Measurements from ENCODE around the gene CAB39.
"Not testable (repeated sequence)": the region's sequence is repeated elsewhere in the genome, so short reads cannot be mapped to it uniquely, and the experiment has no call there.

Gene CAB39

DNA sequence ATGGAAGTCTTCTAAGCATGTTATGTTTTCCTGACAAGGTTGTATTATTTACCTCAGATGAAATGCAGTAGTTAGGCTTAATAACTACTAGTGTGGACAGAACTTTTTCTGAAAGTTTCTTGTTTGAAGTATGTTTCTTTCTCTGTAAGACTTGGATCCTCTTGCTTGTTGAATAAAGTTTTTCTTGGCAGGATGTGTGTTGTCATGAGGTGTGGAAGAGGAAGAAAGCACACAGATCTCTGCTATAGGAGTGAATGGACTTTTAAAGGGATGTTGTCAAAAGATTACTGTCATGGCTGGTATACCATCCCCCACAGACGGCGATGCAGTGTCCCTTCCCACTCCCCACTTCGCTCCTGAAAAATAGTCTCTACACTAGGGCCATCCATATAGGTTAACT lies 2.6 kb downstream of the CAB39 start:
- no peak for DNase-seq (ENCODE audit: low spot score)

DNA sequence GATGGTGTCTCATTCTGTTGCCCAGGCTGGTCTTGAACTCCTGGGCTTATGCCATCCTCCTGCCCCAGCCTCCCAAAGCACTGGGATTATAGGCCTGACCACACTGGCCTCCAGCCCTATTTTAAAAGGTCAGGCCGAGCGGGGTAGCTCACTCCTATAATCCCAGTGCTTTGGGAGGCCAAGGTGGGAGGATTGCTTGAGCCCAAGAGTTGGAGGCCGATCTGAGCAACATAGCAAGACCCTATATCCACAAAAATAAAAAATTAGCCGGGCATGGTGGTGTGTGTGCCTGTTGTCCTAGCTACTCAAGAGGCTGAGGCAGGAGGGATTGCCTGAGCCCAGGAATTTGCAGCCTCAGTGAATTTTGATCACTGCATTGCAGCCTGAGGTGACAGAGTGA lies 3.9 kb downstream of the CAB39 start:
- DNase-seq (ENCODE audit: low spot score): no peak

- no peak for DNase-seq (ENCODE audit: low spot score)
These were observed 5.0 kb downstream of the CAB39 start for GRCh38 chr2:230717600-230717999.

- no peak for DNase-seq (ENCODE audit: low spot score)
These were observed 6.7 kb downstream of the CAB39 start for GRCh38 chr2:230719340-230719739.

GRCh38 chr2:230721712-230722111 lies 9.1 kb downstream of the CAB39 start:
- no peak for DNase-seq (ENCODE audit: low spot score)

DNA sequence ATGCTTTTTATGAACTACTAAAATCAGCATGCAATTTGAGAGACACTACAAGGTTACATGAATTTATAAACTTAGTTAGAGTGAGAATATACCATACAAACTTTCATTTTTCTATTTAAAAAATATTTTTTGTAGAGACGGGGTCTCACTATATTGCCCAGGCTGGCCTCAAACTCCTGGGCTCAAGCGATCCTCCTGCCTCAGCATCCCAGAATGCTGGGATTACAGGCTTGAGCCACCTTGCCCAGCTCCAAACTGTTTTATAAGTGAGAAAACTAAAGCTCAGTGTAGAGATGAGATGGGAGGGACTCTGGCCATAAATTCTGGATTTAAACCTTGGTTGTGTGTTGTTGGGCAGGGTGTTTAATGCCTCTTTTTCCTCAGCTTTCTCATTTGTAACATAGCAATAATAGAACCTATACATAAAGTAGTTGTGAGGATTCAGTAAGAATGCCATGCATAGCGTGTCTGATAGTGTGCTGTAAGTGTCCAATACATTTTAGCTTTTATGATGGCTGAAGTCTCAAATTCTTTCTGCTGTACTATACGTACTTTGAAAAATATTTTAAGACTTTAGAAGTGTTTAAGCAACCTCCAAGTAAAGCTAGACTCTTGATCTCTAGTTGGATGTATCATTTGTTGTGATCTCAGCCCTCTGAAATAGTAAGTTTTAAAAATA lies 9.7 kb downstream of the CAB39 start:
- no peak for DNase-seq (ENCODE audit: low spot score)

DNA sequence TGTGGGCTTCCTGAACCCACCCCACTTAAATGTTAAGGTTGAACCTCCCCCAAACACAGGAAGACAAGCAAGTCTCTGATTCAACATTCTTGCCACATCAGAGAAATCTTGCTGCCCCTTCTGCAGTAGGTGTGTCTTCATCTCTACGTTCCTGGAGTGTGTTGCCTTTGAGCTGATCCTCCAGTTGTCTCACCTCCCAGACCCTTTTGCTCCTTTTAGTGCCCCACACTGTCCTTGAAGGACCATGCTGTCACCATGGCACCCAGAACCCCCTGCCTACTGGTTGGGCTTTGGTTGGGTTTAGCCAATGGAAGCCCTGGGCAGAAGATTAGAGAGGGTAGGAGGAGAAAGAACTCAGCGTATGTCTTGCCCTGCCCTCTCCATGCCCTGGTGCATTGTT lies 10.7 kb downstream of the CAB39 start:
- no peak for DNase-seq (ENCODE audit: low spot score)

DNA sequence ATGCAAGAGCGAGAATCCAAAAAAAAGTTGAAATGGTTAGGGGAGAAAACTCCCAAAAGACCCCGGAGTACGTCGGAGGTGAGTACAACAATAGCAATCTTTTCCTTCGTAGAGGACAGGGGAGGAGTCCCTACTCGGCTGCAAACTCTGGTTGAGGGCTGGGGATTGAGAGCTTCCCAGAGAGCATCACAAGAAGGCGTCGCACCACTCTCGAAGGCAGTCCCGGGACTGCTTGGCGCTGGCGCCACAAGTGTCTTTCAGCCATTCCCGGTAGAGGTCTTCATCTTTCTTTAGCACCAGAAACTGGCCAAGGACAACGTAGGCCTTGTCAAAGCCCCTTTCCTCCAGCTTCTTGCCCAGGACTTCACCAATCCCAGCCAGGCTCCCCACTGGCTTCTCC lies 12.3 kb downstream of the CAB39 start:
- DNase-seq (ENCODE audit: low spot score): not testable (repeated sequence)

DNA sequence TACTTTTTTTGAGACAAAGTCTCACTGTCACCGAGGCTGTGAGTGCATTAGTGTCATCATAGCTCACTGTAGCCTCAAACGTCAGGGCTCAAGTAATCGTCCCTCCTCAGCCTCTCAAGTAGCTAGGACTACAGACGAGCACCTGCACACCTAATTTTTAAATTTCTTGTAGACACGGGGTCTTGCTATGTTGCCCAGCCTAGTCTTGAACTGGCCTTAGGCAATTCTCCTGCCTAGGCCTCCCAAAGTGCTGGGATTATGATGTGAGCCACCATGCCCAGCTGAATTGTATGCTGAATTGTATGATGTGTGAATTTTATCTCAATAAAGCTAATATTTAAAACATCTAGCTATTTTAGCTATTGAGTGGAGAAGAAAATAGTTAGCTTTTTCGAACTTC lies 18.9 kb downstream of the CAB39 start:
- DNase-seq (ENCODE audit: low spot score): no peak

DNA sequence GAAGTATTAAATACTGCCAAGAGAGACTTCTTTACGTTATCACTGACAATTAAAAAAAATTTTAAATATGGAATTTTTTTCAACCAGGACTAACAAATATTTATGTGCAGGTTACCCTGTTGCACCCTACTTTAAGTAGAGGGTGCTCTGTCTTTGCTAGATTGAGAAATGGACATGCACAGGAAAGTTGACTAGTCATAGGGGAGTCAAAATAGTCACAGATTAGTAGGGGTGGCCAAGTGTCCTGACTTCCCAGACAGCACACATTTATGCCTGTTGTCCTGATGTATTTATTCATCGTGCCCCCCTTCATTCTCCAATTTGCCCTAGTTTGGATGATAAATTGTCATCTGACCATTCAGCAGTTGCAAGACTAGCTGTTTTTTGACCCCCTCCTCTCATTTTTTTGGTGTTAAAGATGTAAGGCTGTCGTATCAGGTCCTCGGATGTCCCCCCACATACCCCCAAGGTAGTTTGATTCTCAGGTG lies 20.3 kb downstream of the CAB39 start:
- DNase-seq (ENCODE audit: low spot score): no peak

- no peak for DNase-seq (ENCODE audit: low spot score)
These were observed 21.9 kb downstream of the CAB39 start for GRCh38 chr2:230734247-230735175.

DNA sequence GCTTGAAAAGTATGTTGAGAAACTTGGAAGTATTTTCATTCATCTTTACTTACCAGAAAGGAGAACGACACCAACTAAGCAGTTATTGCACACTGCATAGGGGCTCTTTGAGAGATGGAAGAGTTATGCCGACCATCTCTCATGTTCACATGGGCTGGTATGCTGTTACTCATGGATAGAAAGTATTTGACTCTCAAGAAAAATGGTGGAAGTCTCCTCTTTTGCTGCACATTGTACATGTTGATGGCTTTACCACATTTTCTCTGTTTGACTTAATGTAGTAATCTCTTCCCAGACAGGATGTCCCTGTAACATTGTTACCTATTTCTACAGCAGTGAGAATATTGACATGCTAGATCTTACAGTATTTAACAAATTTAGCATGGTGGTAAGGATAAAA lies 23.2 kb downstream of the CAB39 start:
- DNase-seq (ENCODE audit: low spot score): no peak

DNA sequence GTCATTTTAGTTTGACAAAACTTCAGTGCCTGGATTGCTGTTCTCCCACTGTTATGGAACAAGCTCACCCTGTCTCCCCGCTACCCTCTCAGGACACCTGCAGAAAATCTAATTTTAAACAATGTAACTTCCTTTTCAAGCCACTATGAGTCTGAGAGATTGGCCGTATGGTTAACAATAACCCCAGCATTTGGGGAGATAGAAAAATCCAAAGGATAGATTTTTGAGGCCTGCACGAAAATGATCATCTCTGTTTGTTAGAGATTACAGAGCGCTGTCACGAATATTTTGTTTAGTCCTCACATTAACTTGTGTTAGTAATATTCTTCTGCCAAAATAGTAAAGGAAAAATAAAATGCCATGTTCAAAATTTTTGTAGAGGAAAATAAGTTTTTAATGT lies 24.7 kb downstream of the CAB39 start:
- no peak for DNase-seq (ENCODE audit: low spot score)

DNA sequence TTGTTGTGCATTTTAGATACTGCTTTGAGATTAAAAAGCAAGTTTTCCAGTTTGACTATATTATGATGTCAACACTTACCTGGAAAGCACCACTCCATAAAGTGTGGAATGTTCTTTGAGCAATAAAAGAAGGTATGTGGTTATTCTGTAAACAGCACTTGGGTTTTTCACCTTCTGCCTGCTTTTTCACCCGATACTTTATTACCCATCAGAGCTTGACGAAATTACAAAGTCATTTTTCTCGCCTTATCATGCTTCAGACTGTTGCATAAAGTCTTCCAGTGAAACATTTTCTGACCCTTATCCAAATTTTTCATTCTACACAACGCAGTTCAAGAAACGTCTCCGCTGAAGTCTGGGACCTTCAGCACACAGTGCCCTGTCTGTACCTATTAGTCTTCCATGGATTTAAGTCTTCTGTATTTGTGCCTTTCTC lies 25.2 kb downstream of the CAB39 start:
- DNase-seq (ENCODE audit: low spot score): no peak

DNA sequence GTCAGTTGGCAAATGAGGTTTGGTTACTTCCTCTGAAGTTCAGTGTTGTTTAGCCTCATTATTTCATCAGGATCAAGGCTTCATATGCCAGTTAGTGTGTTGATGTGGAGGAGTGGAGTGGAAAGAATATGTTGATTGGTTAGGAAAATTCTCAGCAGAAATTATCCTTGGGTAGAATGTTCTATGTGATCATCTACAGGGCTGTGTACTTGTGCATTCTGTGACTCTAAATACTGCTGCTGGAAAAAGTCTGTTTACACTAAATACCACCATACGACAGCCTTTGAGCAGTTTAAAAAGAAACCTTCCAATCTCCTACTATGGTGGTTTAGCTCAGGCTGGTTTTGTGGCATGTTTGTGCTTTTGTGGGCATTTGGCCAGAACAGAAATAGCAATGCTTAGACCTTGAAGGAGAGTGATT lies 25.8 kb downstream of the CAB39 start:
- DNase-seq (ENCODE audit: low spot score): no peak

- no peak for DNase-seq (ENCODE audit: low spot score)
These were observed 26.3 kb downstream of the CAB39 start for GRCh38 chr2:230738924-230739323.

- DNase-seq (ENCODE audit: low spot score): no peak
These were observed 27.3 kb downstream of the CAB39 start for GRCh38 chr2:230739961-230740360.

GRCh38 chr2:230742781-230743180 lies 30.1 kb downstream of the CAB39 start:
- DNase-seq (ENCODE audit: low spot score): no peak

DNA sequence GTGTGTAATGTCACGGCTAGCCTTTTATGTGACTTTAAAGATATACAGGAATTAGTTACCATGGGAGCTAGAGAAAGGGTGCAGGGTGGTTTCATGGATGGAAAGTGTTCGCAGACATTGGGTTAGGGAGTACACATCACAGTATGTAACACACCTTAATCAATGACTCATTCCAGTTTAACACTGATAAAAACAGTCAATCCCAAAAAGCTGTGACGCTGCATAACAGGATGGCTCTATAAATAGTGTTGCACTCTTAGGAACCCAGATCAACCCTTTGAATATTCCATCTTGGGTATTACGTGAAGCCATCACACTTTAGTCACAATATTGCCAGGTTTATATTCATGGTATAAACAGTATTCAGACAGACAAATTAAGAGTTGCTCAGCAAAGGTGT lies 33.6 kb downstream of the CAB39 start:
- no peak for DNase-seq (ENCODE audit: low spot score)

GRCh38 chr2:230748087-230748486 lies 35.4 kb downstream of the CAB39 start:
- no peak for DNase-seq (ENCODE audit: low spot score)

DNA sequence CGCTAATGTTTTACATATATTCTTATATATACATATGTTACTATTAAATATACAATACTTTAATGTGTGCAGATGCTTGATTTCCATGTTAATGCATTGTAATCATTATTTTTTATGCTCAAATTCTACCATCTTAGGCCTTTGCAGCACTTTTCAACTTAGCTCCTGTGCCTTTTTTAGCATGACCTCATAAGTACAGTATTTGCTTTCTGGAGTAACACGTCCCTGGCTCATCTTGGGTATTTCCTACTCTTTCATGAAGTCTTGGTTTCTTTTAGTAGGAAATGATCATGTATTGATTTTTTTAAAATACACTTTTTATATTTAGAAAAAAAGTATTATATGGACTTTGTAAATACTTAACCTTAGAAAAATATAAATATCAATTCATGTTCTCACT lies 36.5 kb downstream of the CAB39 start:
- DNase-seq (ENCODE audit: low spot score): no peak

DNA sequence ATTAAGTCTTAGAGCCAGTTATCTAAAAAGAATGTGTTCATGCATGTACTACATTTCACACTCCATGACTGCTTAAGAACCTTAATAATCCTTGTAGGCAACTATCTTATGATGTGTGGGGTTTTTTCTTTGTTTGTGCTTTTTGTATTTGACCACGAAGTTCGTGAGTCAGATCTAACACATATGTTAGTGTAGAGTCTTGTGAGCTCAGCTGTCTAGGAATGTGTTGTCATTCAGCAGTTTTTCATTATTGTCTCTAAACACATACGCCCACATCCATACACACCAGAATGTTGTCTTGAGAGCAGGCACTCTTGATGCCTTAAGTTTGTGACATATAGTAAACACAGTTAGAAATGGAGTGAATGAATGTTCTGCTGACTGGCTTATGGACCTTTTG lies 38.4 kb downstream of the CAB39 start:
- no peak for DNase-seq (ENCODE audit: low spot score)

- DNase-seq (ENCODE audit: low spot score): no peak
These were observed 41.6 kb downstream of the CAB39 start for GRCh38 chr2:230754200-230754599.

Data from left forelimb (tissue), 1 donor.